SJCRH30 (cell line): Measurements from ENCODE around the gene APOL4. TPM values are rescaled to one million over a fixed set of nuclear protein-coding genes. Genes with fewer than 3 reads are reported as not detected.
"Not testable (repeated sequence)": the region's sequence is repeated elsewhere in the genome, so short reads cannot be mapped to it uniquely, and the experiment has no call there.

Experiments used
- DNase-seq, 2 experiments: peaks; one replicate each; pipeline ENCODE4 v3.0.0-alpha.2; 2015 to 2020
- H3K27ac ChIP-seq: fragments of 250-450 bp; sonication (Bioruptor Pico); 2 replicates; pipeline ENCODE4 v1.5.1; 2020; ENCODE audit warnings: mild to moderate bottlenecking, moderate library complexity
- H3K27me3 ChIP-seq: fragments of 250-450 bp; sonication (Bioruptor Pico); 2 replicates; pipeline ENCODE4 v1.5.1; 2020; ENCODE audit warnings: mild to moderate bottlenecking, moderate library complexity
- H3K36me3 ChIP-seq: fragments of 250-450 bp; sonication (Bioruptor Pico); 2 replicates; pipeline ENCODE4 v1.5.1; 2020; ENCODE audit warnings: mild to moderate bottlenecking, moderate library complexity
- H3K4me1 ChIP-seq: fragments of 250-450 bp; sonication (Bioruptor Pico); 2 replicates; pipeline ENCODE4 v1.5.1; 2020; ENCODE audit warnings: mild to moderate bottlenecking, moderate library complexity
- H3K4me3 ChIP-seq: fragments of 250-450 bp; sonication (Bioruptor Pico); 2 replicates; pipeline ENCODE4 v1.5.1; 2020; ENCODE audit warnings: mild to moderate bottlenecking, moderate library complexity
- H3K9me3 ChIP-seq: fragments of 250-450 bp; sonication (Bioruptor Pico); replicated peaks from 2 replicates; pipeline ENCODE4 v1.5.1; 2020; ENCODE audit warnings: mild to moderate bottlenecking, moderate library complexity
- total RNA-seq: library from RNA; depleted of rRNA; stranded (reverse); fragments of >200 nt; shearing (Covaris generic); gene quantifications from 2 replicates; pipeline ENCODE4 v1.2.3, GENCODE V29; 2014; rRNA removed

The APOL4 gene, protein sequence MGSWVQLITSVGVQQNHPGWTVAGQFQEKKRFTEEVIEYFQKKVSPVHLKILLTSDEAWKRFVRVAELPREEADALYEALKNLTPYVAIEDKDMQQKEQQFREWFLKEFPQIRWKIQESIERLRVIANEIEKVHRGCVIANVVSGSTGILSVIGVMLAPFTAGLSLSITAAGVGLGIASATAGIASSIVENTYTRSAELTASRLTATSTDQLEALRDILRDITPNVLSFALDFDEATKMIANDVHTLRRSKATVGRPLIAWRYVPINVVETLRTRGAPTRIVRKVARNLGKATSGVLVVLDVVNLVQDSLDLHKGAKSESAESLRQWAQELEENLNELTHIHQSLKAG
- 0.10 TPM in 1 of 2 replicates, not detected in the other for total RNA-seq

DNA sequence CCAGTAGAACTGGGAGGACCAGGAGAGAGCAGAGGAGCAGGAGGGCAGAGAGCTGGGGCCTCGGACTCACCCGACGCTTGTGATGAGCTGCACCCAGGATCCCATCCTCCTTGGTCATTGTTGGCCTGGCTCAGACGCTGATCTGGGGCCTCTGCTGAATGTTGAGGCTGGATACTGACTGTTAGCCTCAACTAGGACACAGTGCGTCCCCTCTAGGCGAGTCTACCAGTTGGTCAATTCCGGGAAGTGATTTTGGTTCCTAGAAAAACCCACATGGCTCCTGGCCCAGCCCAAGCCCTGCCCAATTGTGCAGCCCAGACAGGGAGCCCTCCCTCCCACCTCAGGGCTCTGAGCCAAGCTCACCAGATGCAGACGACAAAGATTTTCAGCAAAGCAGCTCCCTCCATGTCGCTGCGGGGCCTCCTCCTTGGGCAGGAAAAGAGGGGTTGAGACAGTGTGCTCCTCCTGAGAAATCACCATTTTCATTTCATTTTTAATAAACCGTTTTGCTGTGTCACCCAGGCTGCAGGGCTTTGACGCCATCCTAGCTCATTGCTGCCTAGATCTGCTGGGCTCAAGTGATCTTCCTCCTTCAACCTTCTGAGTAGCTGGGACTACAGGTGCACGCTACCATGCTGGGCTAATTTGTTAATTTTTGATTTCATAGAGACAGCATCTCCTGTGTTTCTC lies at the start of gene APOL4:
APOL4 (minus strand) TSS at position 180 of the 690 bp plus-strand sequence; CDS start at position 105, 75 bp downstream.
- H3K36me3 ChIP-seq, result no peaks in the 10 kb centered on the region
- no peak within 1 kb of the TSS for H3K4me3 ChIP-seq
- DNase-seq, result no peak
- H3K27ac ChIP-seq, result no peak within 1 kb of the TSS
- H3K4me1 ChIP-seq, result peaks cover 13% of the 10 kb centered on the region
- no peaks in the 10 kb centered on the region for H3K9me3 ChIP-seq
- no peaks in the 10 kb centered on the region for H3K27me3 ChIP-seq

GRCh38 chr22:36250292-36250960 lies 48.8 kb upstream of the APOL4 start:
- not testable (repeated sequence) for DNase-seq, H3K4me3 ChIP-seq, H3K27ac ChIP-seq, H3K4me1 ChIP-seq, H3K27me3 ChIP-seq, H3K36me3 ChIP-seq, H3K9me3 ChIP-seq

GRCh38 chr22:36249160-36249559 lies 47.6 kb upstream of the APOL4 start:
- Histone ChIP-seq H3K4me1 (peaks cover 9% of the 10 kb centered on the region), H3K27me3 (no peaks in the 10 kb centered on the region), H3K4me3 (no peak overlapping the region), H3K36me3 (no peaks in the 10 kb centered on the region), H3K27ac (no peak overlapping the region), H3K9me3 (no peaks in the 10 kb centered on the region)
- no peak for DNase-seq

- Histone ChIP-seq H3K27ac (no peak overlapping the region), H3K4me3 (no peak overlapping the region), H3K27me3 (no peaks in the 10 kb centered on the region), H3K9me3 (no peaks in the 10 kb centered on the region), H3K4me1 (peaks cover 9% of the 10 kb centered on the region), H3K36me3 (no peaks in the 10 kb centered on the region)
- no peak for DNase-seq
Observed at GRCh38 chr22:36247955-36248354, 46.3 kb upstream of the APOL4 start.

GRCh38 chr22:36246718-36247117 lies 45.1 kb upstream of the APOL4 start:
- no peaks in the 10 kb centered on the region for H3K9me3 ChIP-seq
- H3K4me1 ChIP-seq, result peaks cover 9% of the 10 kb centered on the region
- H3K4me3 ChIP-seq, result no peak overlapping the region
- H3K27me3 ChIP-seq, result no peaks in the 10 kb centered on the region
- no peak for DNase-seq
- H3K36me3 ChIP-seq, result no peaks in the 10 kb centered on the region
- H3K27ac ChIP-seq, result no peak overlapping the region

- Histone ChIP-seq H3K27me3 (no peaks in the 10 kb centered on the region), H3K27ac (no peak overlapping the region), H3K4me1 (peaks cover 9% of the 10 kb centered on the region), H3K4me3 (no peak overlapping the region), H3K36me3 (no peaks in the 10 kb centered on the region), H3K9me3 (no peaks in the 10 kb centered on the region)
- no peak for DNase-seq
Observed at GRCh38 chr22:36245805-36246356, 44.3 kb upstream of the APOL4 start.

DNA sequence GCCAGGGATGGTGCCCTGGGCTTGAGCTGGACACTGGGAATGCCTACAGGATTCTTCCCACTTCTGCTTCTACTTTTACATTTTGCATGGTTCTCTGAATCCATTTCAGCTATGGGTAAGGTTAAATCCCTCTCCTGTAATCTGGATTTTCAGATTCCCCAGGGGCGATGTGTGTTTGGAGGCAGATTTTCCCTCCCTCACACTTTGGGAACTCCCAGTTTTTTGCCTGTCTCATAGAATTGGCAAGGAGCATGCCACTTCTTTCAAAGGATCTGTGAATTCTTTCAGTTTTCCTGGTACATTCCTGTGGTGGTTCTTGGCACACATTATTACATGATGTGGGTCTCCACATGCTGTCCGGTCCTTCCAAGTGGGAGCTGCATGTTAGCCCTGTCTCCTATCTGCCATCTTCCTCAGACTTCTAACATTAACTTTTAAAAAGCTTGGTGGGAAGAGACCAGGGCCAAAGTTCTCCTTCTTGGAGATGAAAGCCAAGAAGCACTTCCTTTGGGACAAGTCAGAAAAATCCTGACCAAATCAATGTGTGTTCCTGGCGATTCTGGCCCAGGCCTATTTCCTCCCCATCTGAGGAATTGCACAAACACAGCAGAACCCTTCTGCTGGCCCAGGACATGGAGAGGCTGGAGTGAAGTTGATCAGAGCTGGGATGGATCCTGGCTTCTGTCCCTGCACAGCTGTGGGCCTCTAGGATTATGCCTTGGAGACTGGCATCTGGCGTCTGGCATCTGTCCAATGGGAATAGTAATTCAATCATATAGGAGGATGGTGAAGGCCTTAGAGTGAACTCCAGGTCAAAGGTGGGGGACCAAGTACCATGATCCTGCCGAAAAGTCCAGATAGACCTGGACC lies 43.1 kb upstream of the APOL4 start:
- Histone ChIP-seq H3K27ac (no peak overlapping the region), H3K27me3 (no peaks in the 10 kb centered on the region), H3K4me3 (no peak overlapping the region), H3K4me1 (peaks cover 9% of the 10 kb centered on the region), H3K36me3 (no peaks in the 10 kb centered on the region), H3K9me3 (no peaks in the 10 kb centered on the region)
- peak in 1 of 2 experiments; percentile 38 for DNase-seq

DNA sequence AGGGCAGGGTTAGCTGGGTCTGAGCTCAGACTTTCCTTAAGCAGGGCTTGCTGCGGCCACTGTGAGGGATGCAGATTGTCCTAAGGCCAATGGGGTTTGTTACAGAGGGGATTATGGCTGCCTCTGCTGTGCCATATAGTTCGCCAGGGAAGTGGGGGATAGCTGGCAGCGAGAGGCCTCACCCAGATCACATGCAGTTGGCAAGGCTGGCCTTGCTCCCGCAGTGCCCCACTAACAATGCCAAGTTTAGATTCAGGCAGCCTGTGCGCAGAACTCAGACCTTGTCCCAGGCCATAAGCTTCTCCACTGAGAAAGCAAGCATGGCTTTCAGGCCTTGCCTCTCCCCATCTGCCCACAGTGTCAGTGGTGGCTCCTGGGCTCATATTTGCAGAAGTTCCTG lies 42.4 kb upstream of the APOL4 start:
- Histone ChIP-seq H3K4me1 (peaks cover 9% of the 10 kb centered on the region), H3K36me3 (no peaks in the 10 kb centered on the region), H3K4me3 (no peak overlapping the region), H3K27ac (no peak overlapping the region), H3K27me3 (no peaks in the 10 kb centered on the region), H3K9me3 (no peaks in the 10 kb centered on the region)
- no peak for DNase-seq

DNA sequence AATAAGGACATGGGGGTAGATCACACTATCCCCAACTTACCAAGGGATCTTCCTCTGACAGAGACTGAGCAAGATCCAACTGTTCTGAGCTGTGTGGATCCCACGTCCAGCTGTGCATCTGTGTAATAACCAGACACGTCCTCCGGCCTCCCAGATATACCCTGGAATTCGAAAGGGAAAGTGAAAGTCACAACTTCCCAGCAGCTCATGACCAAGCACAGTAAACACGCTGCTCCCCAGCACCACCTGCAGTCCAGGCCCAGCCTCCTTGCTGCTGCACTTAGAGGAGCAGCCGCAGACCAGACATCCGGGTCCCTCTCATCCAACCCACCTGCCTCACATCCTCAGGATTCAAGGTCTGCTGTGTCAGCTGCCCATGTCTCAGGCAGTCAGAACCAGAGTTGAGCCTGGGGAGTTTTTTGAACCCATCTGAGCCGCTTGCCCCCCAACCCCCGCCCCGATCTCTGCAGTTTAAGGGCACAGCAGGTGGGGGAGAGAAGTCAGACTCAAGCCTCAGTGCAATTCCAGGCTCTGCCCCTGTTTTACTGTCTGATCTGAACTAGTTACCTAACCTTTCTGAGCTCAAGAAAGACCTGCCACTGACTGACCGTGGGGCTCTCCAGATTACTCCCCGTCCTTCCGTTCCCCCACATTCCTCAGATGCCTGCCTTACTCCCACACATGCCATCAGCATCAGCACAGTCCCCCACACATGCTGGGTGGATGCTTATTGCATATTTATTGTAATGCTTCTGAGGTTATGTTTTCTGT lies 38.0 kb upstream of the APOL4 start, which contains the start of gene APOL2:
APOL2 (minus strand) TSS at position 127 of the 771 bp plus-strand sequence. CDS start 6,365 bp downstream, outside the sequence.
- Histone ChIP-seq H3K36me3 (no peaks in the 10 kb centered on the region), H3K9me3 (peaks cover 4% of the 10 kb centered on the region; the same call in 1 of the 2 replicates), H3K4me3 (peak within 1 kb of the TSS; percentile 43), H3K27me3 (no peaks in the 10 kb centered on the region), H3K27ac (no peak within 1 kb of the TSS), H3K4me1 (peaks cover 2% of the 10 kb centered on the region)
- DNase-seq, result peak; percentile 73 to 78

DNA sequence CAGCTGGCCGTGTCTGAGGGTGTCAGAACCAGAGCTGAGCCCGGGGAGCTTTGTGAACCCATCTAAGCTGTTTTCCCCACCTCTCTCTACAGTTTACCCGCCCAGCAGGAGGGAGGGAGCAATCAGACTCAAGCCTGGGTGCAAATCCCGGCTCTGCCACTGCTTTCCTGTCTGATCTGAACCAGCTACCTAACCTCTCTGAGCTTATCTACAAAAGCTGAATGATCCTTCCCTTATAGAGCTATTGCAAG lies 37.5 kb upstream of the APOL4 start:
- no peaks in the 10 kb centered on the region for H3K27me3 ChIP-seq
- no peak for DNase-seq
- H3K9me3 ChIP-seq, result peaks cover 4% of the 10 kb centered on the region; the same call in 1 of the 2 replicates
- no peaks in the 10 kb centered on the region for H3K36me3 ChIP-seq
- H3K27ac ChIP-seq, result no peak overlapping the region
- no peaks in the 10 kb centered on the region; the same call in 1 of the 2 replicates for H3K4me1 ChIP-seq
- peak overlapping the region; percentile 43 for H3K4me3 ChIP-seq

- H3K9me3 ChIP-seq, result peaks cover 4% of the 10 kb centered on the region; the same call in 1 of the 2 replicates
- H3K4me3 ChIP-seq, result peak overlapping the region; percentile 43
- no peaks in the 10 kb centered on the region; the same call in 1 of the 2 replicates for H3K4me1 ChIP-seq
- no peaks in the 10 kb centered on the region for H3K27me3 ChIP-seq
- DNase-seq, result peak in 1 of 2 experiments; percentile 10
- no peak overlapping the region for H3K27ac ChIP-seq
- no peaks in the 10 kb centered on the region for H3K36me3 ChIP-seq
Observed at GRCh38 chr22:36238373-36239149, 37.0 kb upstream of the APOL4 start.

DNA sequence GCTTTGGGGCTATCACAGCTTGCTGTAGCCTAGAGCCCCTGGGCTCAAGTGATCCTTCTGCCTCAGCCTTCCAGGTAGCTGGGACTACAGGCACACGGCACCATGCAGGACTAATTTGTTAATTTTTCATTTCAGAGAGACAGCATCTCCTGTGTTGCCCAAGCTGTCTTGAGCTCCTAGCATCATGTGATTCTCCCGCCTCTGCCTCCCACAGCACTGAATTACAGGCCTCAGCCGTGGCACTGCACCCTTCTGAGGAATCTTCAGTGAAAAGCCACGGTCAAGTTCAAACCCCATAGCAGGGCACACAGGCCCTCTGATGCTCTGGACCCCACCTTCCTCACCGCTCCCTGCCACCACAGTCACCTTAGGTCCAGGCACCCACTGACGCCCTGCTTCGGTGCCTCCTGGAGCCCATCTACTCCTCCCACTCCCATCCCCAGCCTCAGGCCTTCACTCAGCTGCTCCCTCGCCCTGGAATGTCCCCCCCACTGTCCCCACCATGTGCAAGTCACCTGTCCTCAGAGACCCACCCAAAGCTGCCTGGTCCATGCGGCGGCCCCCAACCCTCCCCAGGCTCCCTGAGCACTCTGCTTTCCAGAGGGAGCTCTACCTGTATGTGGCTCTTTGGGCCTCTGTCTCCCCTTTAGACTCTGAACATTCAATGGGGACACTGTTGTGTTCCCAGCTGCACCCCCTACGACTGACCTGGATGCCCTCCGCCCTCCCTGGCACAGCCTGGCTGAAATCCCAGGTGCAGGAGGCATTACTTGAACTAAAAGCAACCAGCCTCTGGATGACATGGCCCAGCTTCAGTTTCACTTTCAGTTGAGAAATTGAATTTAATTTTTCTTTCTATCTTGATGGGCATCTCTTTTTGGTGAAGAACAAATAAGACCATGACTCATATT lies 36.1 kb upstream of the APOL4 start:
- Histone ChIP-seq H3K4me3 (no peak overlapping the region), H3K27me3 (no peaks in the 10 kb centered on the region), H3K27ac (no peak overlapping the region), H3K4me1 (no peaks in the 10 kb centered on the region; the same call in 1 of the 2 replicates), H3K9me3 (peaks cover 4% of the 10 kb centered on the region; the same call in 1 of the 2 replicates), H3K36me3 (no peaks in the 10 kb centered on the region)
- no peak for DNase-seq
